Measurements from ENCODE around the gene GFOD2.

The GFOD2 gene

GRCh38 chr16:67719048-67719777, at the start of gene GFOD2:
TSS of gene GFOD2 (minus strand) at chr16:67719316. CDS start at chr16:67685715, 33,601 bp downstream.
- Histone ChIP-seq H3K27ac (ENCODE audit: low read length) (peak within 1 kb of the TSS; percentile 91), H3K4me1 (ENCODE audit: control insufficient read depth in 1 of 2, insufficient read depth in 2 of 2, low read length in 2 of 2) (peaks cover 4 to 14% of the 10 kb centered on the region in 2 donors), H3K27me3 (ENCODE audit: low read depth, low read length) (no peaks in the 10 kb centered on the region), H3K36me3 (ENCODE audit: control insufficient read depth in 1 of 2, insufficient read depth in 2 of 2, low read length in 2 of 2) (no peaks in the 10 kb centered on the region), H3K9me3 (ENCODE audit: control insufficient read depth in 1 of 2, low read length in 2 of 2) (no peaks in the 10 kb centered on the region), H3K4me3 (ENCODE audit: low read depth in 1 of 2, low read length in 2 of 2) (peak within 1 kb of the TSS; percentile 84 to 94)

GRCh38 chr16:67767953-67768352, 48.8 kb upstream of the GFOD2 start:
- H3K27me3 ChIP-seq (ENCODE audit: low read depth, low read length) = no peaks in the 10 kb centered on the region
- H3K27ac ChIP-seq (ENCODE audit: low read length) = no peak overlapping the region
- no peak overlapping the region for H3K4me3 ChIP-seq (ENCODE audit: low read depth in 1 of 2, low read length in 2 of 2)
- peaks cover 0 to 5% of the 10 kb centered on the region in 2 donors for H3K4me1 ChIP-seq (ENCODE audit: control insufficient read depth in 1 of 2, insufficient read depth in 2 of 2, low read length in 2 of 2)
- peaks cover 3 to 15% of the 10 kb centered on the region in 2 donors for H3K36me3 ChIP-seq (ENCODE audit: control insufficient read depth in 1 of 2, insufficient read depth in 2 of 2, low read length in 2 of 2)
- no peaks in the 10 kb centered on the region for H3K9me3 ChIP-seq (ENCODE audit: control insufficient read depth in 1 of 2, low read length in 2 of 2)

GRCh38 chr16:67766291-67766690, 47.2 kb upstream of the GFOD2 start:
- Histone ChIP-seq H3K4me3 (ENCODE audit: low read depth in 1 of 2, low read length in 2 of 2) (no peak overlapping the region), H3K4me1 (ENCODE audit: control insufficient read depth in 1 of 2, insufficient read depth in 2 of 2, low read length in 2 of 2) (no peaks in the 10 kb centered on the region), H3K36me3 (ENCODE audit: control insufficient read depth in 1 of 2, insufficient read depth in 2 of 2, low read length in 2 of 2) (peaks cover 10 to 11% of the 10 kb centered on the region in 2 donors), H3K27me3 (ENCODE audit: low read depth, low read length) (no peaks in the 10 kb centered on the region), H3K9me3 (ENCODE audit: control insufficient read depth in 1 of 2, low read length in 2 of 2) (no peaks in the 10 kb centered on the region), H3K27ac (ENCODE audit: low read length) (no peak overlapping the region)

- Histone ChIP-seq H3K27me3 (ENCODE audit: low read depth, low read length) (no peaks in the 10 kb centered on the region), H3K36me3 (ENCODE audit: control insufficient read depth in 1 of 2, insufficient read depth in 2 of 2, low read length in 2 of 2) (peaks cover 4 to 13% of the 10 kb centered on the region in 2 donors), H3K9me3 (ENCODE audit: control insufficient read depth in 1 of 2, low read length in 2 of 2) (no peaks in the 10 kb centered on the region), H3K4me1 (ENCODE audit: control insufficient read depth in 1 of 2, insufficient read depth in 2 of 2, low read length in 2 of 2) (no peaks in the 10 kb centered on the region), H3K27ac (ENCODE audit: low read length) (no peak overlapping the region), H3K4me3 (ENCODE audit: low read depth in 1 of 2, low read length in 2 of 2) (no peak overlapping the region)
Measured at GRCh38 chr16:67764158-67764667, 45.1 kb upstream of the GFOD2 start.

- no peak overlapping the region for H3K27ac ChIP-seq (ENCODE audit: low read length)
- H3K27me3 ChIP-seq (ENCODE audit: low read depth, low read length) = no peaks in the 10 kb centered on the region
- H3K4me1 ChIP-seq (ENCODE audit: control insufficient read depth in 1 of 2, insufficient read depth in 2 of 2, low read length in 2 of 2) = no peaks in the 10 kb centered on the region
- no peaks in the 10 kb centered on the region for H3K9me3 ChIP-seq (ENCODE audit: control insufficient read depth in 1 of 2, low read length in 2 of 2)
- H3K36me3 ChIP-seq (ENCODE audit: control insufficient read depth in 1 of 2, insufficient read depth in 2 of 2, low read length in 2 of 2) = peaks cover 0 to 21% of the 10 kb centered on the region in 2 donors
- H3K4me3 ChIP-seq (ENCODE audit: low read depth in 1 of 2, low read length in 2 of 2) = no peak overlapping the region
Measured at GRCh38 chr16:67763066-67763465, 44.0 kb upstream of the GFOD2 start.

- no peaks in the 10 kb centered on the region for H3K9me3 ChIP-seq (ENCODE audit: control insufficient read depth in 1 of 2, low read length in 2 of 2)
- no peak overlapping the region for H3K4me3 ChIP-seq (ENCODE audit: low read depth in 1 of 2, low read length in 2 of 2)
- H3K27ac ChIP-seq (ENCODE audit: low read length) = no peak overlapping the region
- H3K4me1 ChIP-seq (ENCODE audit: control insufficient read depth in 1 of 2, insufficient read depth in 2 of 2, low read length in 2 of 2) = no peaks in the 10 kb centered on the region
- peaks cover 0 to 28% of the 10 kb centered on the region in 2 donors for H3K36me3 ChIP-seq (ENCODE audit: control insufficient read depth in 1 of 2, insufficient read depth in 2 of 2, low read length in 2 of 2)
- no peaks in the 10 kb centered on the region for H3K27me3 ChIP-seq (ENCODE audit: low read depth, low read length)
Measured at GRCh38 chr16:67762385-67762784, 43.3 kb upstream of the GFOD2 start.

- H3K9me3 ChIP-seq (ENCODE audit: control insufficient read depth in 1 of 2, low read length in 2 of 2) = no peaks in the 10 kb centered on the region
- no peaks in the 10 kb centered on the region for H3K27me3 ChIP-seq (ENCODE audit: low read depth, low read length)
- H3K4me3 ChIP-seq (ENCODE audit: low read depth in 1 of 2, low read length in 2 of 2) = no peak overlapping the region
- H3K4me1 ChIP-seq (ENCODE audit: control insufficient read depth in 1 of 2, insufficient read depth in 2 of 2, low read length in 2 of 2) = no peaks in the 10 kb centered on the region
- H3K36me3 ChIP-seq (ENCODE audit: control insufficient read depth in 1 of 2, insufficient read depth in 2 of 2, low read length in 2 of 2) = peaks cover 0 to 32% of the 10 kb centered on the region in 2 donors
- no peak overlapping the region for H3K27ac ChIP-seq (ENCODE audit: low read length)
Measured at GRCh38 chr16:67761924-67762323, 42.8 kb upstream of the GFOD2 start.

- Histone ChIP-seq H3K36me3 (ENCODE audit: control insufficient read depth in 1 of 2, insufficient read depth in 2 of 2, low read length in 2 of 2) (peaks cover 0 to 32% of the 10 kb centered on the region in 2 donors), H3K4me1 (ENCODE audit: control insufficient read depth in 1 of 2, insufficient read depth in 2 of 2, low read length in 2 of 2) (no peaks in the 10 kb centered on the region), H3K9me3 (ENCODE audit: control insufficient read depth in 1 of 2, low read length in 2 of 2) (no peaks in the 10 kb centered on the region), H3K27ac (ENCODE audit: low read length) (no peak overlapping the region), H3K27me3 (ENCODE audit: low read depth, low read length) (no peaks in the 10 kb centered on the region), H3K4me3 (ENCODE audit: low read depth in 1 of 2, low read length in 2 of 2) (no peak overlapping the region)
Measured at GRCh38 chr16:67760956-67761230, 41.8 kb upstream of the GFOD2 start.

GRCh38 chr16:67760206-67760955, 41.3 kb upstream of the GFOD2 start:
- no peak overlapping the region for H3K4me3 ChIP-seq (ENCODE audit: low read depth in 1 of 2, low read length in 2 of 2)
- H3K27me3 ChIP-seq (ENCODE audit: low read depth, low read length) = no peaks in the 10 kb centered on the region
- H3K27ac ChIP-seq (ENCODE audit: low read length) = no peak overlapping the region
- H3K36me3 ChIP-seq (ENCODE audit: control insufficient read depth in 1 of 2, insufficient read depth in 2 of 2, low read length in 2 of 2) = peaks cover 0 to 32% of the 10 kb centered on the region in 2 donors
- no peaks in the 10 kb centered on the region for H3K4me1 ChIP-seq (ENCODE audit: control insufficient read depth in 1 of 2, insufficient read depth in 2 of 2, low read length in 2 of 2)
- no peaks in the 10 kb centered on the region for H3K9me3 ChIP-seq (ENCODE audit: control insufficient read depth in 1 of 2, low read length in 2 of 2)

- H3K27me3 ChIP-seq (ENCODE audit: low read depth, low read length) = no peaks in the 10 kb centered on the region
- no peak overlapping the region for H3K4me3 ChIP-seq (ENCODE audit: low read depth in 1 of 2, low read length in 2 of 2)
- H3K36me3 ChIP-seq (ENCODE audit: control insufficient read depth in 1 of 2, insufficient read depth in 2 of 2, low read length in 2 of 2) = peaks cover 0 to 32% of the 10 kb centered on the region in 2 donors
- H3K9me3 ChIP-seq (ENCODE audit: control insufficient read depth in 1 of 2, low read length in 2 of 2) = no peaks in the 10 kb centered on the region
- H3K4me1 ChIP-seq (ENCODE audit: control insufficient read depth in 1 of 2, insufficient read depth in 2 of 2, low read length in 2 of 2) = no peaks in the 10 kb centered on the region
- H3K27ac ChIP-seq (ENCODE audit: low read length) = no peak overlapping the region
Measured at GRCh38 chr16:67758966-67759365, 39.9 kb upstream of the GFOD2 start.

- H3K36me3 ChIP-seq (ENCODE audit: control insufficient read depth in 1 of 2, insufficient read depth in 2 of 2, low read length in 2 of 2) = peaks cover 0 to 34% of the 10 kb centered on the region in 2 donors
- no peaks in the 10 kb centered on the region for H3K4me1 ChIP-seq (ENCODE audit: control insufficient read depth in 1 of 2, insufficient read depth in 2 of 2, low read length in 2 of 2)
- H3K27ac ChIP-seq (ENCODE audit: low read length) = no peak overlapping the region
- H3K9me3 ChIP-seq (ENCODE audit: control insufficient read depth in 1 of 2, low read length in 2 of 2) = no peaks in the 10 kb centered on the region
- no peaks in the 10 kb centered on the region for H3K27me3 ChIP-seq (ENCODE audit: low read depth, low read length)
- H3K4me3 ChIP-seq (ENCODE audit: low read depth in 1 of 2, low read length in 2 of 2) = no peak overlapping the region
Measured at GRCh38 chr16:67758006-67758405, 38.9 kb upstream of the GFOD2 start.

All from muscle layer of duodenum (tissue), 2 donors.